ENCODE data around the gene CBFA2T3. TPM values are rescaled to one million over a fixed set of nuclear protein-coding genes. Genes with fewer than 3 reads are reported as not detected.

Gene CBFA2T3
- total RNA-seq, 1 donor = 1.3 TPM

GRCh38 chr16:88951989-88952388, 25.0 kb downstream of the CBFA2T3 start:
- no peaks in the 10 kb centered on the region for H3K27me3 ChIP-seq (ENCODE audit: insufficient read depth, low read length)

DNA sequence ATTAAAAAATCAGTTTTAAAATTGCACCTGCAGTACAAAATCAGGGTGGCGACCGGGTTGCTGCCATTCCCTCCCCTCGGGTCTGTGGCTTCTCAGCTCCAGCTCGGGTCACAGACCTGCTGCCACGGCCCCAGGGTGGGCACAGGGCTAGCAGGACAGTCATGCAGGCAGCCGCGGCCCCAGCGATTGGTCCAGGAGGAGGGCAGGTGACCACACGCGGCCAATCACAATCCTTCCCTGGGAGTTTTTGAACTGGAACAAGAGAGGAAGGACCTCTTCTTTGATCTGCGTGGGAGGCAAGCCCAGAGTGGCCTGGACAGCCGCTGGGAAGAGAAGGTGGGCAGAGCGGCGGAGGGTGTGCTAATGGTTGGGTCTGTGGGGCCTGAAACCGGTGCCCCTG, 25.5 kb downstream of the CBFA2T3 start:
- Histone ChIP-seq H3K9me3 (ENCODE audit: low read depth, low read length) (no peaks in the 10 kb centered on the region), H3K4me3 (ENCODE audit: low read length) (no peak overlapping the region), H3K4me1 (ENCODE audit: insufficient read depth, low read length) (peaks cover 8% of the 10 kb centered on the region), H3K27me3 (ENCODE audit: insufficient read depth, low read length) (no peaks in the 10 kb centered on the region)

More at GRCh38 chr16:88951989-88952388, 25.0 kb downstream of the CBFA2T3 start:
- Histone ChIP-seq H3K9me3 (ENCODE audit: low read depth, low read length) (no peaks in the 10 kb centered on the region), H3K4me3 (ENCODE audit: low read length) (no peak overlapping the region), H3K4me1 (ENCODE audit: insufficient read depth, low read length) (peaks cover 13% of the 10 kb centered on the region)

DNA sequence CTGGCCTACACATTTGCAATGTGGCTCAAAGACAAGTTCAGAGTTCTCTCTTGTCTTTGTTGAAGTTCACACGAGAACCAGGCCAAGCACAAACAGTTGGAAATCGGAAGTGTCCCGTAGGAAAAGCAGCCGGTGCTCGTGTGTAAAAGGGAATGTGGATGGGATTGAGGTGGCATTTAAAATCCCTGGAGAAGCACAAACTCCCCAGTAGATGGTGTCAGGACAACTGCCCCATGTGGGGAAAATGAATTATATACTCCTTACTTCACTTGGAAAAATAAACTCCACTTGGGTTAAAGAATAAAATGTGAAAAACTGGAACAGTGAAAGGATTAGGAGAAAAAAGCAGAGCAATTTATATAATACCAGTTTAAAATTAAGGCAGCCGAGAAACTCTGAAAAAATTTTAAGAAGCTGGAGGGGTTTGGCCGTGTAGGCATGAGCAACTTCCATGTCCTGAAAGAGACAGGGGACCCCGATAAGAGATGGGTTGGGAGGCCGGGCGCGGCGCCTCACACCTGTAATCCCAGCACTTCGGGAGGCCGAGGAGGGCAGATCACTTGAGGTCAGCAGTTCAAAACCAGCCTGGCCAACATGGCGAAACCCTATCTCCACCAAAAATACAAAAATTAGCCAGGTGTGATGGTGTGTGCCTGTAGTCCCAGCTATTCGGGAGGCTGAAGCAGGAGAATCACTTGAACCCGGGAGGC, 28.1 kb downstream of the CBFA2T3 start:
- no peak overlapping the region for H3K4me3 ChIP-seq (ENCODE audit: low read length)
- H3K27me3 ChIP-seq (ENCODE audit: insufficient read depth, low read length) = no peaks in the 10 kb centered on the region
- no peaks in the 10 kb centered on the region for H3K9me3 ChIP-seq (ENCODE audit: low read depth, low read length)
- H3K4me1 ChIP-seq (ENCODE audit: insufficient read depth, low read length) = no peaks in the 10 kb centered on the region

DNA sequence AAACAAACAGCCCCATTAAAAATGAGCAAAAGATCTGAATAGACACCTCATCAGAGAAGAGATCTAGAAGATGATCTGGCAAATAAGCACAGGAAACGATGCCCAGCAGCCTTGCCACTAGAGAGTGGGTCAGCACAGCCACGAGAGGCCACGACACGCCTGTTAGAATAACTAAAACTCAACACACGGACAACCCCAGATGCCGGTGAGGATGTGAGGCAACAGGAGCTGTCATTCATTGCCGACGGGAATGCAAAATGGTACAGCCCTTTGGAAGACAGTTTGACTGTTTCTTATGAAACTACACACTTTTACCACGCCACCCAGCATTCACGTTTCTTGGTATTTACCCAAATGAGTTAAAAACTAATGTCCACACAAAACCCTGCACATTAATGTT, 31.5 kb downstream of the CBFA2T3 start:
- H3K4me1 ChIP-seq (ENCODE audit: insufficient read depth, low read length) = peaks cover 12% of the 10 kb centered on the region
- H3K4me3 ChIP-seq (ENCODE audit: low read length) = no peak overlapping the region
- no peaks in the 10 kb centered on the region for H3K9me3 ChIP-seq (ENCODE audit: low read depth, low read length)
- peaks cover 2% of the 10 kb centered on the region for H3K27me3 ChIP-seq (ENCODE audit: insufficient read depth, low read length)

GRCh38 chr16:88943741-88944140, 33.3 kb downstream of the CBFA2T3 start:
- no peaks in the 10 kb centered on the region for H3K9me3 ChIP-seq (ENCODE audit: low read depth, low read length)
- H3K27me3 ChIP-seq (ENCODE audit: insufficient read depth, low read length) = peaks cover 2% of the 10 kb centered on the region

GRCh38 chr16:88943131-88943664, 33.8 kb downstream of the CBFA2T3 start:
- peaks cover 35% of the 10 kb centered on the region for H3K4me1 ChIP-seq (ENCODE audit: insufficient read depth, low read length)
- H3K4me3 ChIP-seq (ENCODE audit: low read length) = no peak overlapping the region
- peaks cover 2% of the 10 kb centered on the region for H3K27me3 ChIP-seq (ENCODE audit: insufficient read depth, low read length)
- H3K9me3 ChIP-seq (ENCODE audit: low read depth, low read length) = no peaks in the 10 kb centered on the region

More at GRCh38 chr16:88943741-88944140, 33.3 kb downstream of the CBFA2T3 start:
- peaks cover 29% of the 10 kb centered on the region for H3K4me1 ChIP-seq (ENCODE audit: insufficient read depth, low read length)
- H3K4me3 ChIP-seq (ENCODE audit: low read length) = no peak overlapping the region

GRCh38 chr16:88941913-88942909, 34.8 kb downstream of the CBFA2T3 start:
- Histone ChIP-seq H3K27me3 (ENCODE audit: insufficient read depth, low read length) (peaks cover 2% of the 10 kb centered on the region), H3K4me3 (ENCODE audit: low read length) (no peak overlapping the region), H3K9me3 (ENCODE audit: low read depth, low read length) (no peaks in the 10 kb centered on the region), H3K4me1 (ENCODE audit: insufficient read depth, low read length) (peaks cover 44% of the 10 kb centered on the region)

GRCh38 chr16:88940862-88941817, 35.9 kb downstream of the CBFA2T3 start:
- Histone ChIP-seq H3K9me3 (ENCODE audit: low read depth, low read length) (no peaks in the 10 kb centered on the region), H3K4me3 (ENCODE audit: low read length) (peak overlapping the region; percentile 47), H3K4me1 (ENCODE audit: insufficient read depth, low read length) (peaks cover 54% of the 10 kb centered on the region), H3K27me3 (ENCODE audit: insufficient read depth, low read length) (peaks cover 2% of the 10 kb centered on the region)

- Histone ChIP-seq H3K4me3 (ENCODE audit: low read length) (peak overlapping the region; percentile 47), H3K27me3 (ENCODE audit: insufficient read depth, low read length) (peaks cover 2% of the 10 kb centered on the region), H3K9me3 (ENCODE audit: low read depth, low read length) (no peaks in the 10 kb centered on the region)
Measured at GRCh38 chr16:88939972-88940861, 36.8 kb downstream of the CBFA2T3 start.

DNA sequence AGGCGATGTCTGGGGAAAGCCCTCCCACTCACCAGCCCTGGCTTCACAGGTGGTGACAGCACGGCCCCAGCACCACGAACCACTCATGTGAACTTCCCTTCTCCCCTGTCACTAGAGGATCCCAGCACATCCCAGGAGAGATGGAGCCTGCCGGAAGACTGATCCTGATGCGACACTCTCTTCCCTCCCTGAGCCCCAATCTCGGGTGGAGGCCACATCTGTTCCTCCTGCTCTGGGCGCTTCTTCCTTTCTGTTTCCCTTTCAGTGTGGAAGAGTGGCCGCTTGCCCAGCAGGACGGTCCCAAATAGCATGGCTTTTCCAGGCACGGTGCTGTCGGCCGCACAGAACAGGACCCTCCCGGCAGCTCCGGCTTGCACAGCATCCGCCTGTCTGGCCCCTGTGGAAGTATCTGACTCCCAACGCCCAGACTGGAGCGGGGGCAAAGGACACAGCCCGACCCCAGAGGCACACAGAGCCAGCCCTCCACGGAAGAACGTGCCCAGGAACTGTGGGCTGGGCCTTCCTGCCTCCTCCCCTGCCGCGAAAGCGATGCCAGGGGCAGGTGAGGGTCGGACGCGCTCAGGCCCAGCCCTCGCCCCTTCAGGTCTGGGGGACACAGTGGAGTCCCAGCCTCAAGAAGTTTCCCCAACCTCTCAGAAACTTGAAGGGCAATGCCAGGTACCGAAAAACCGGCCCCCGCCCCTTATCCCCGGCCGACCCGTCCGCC, 37.6 kb downstream of the CBFA2T3 start:
- peak overlapping the region; percentile 47 for H3K4me3 ChIP-seq (ENCODE audit: low read length)
- peaks cover 66% of the 10 kb centered on the region for H3K4me1 ChIP-seq (ENCODE audit: insufficient read depth, low read length)
- H3K9me3 ChIP-seq (ENCODE audit: low read depth, low read length) = no peaks in the 10 kb centered on the region
- peaks cover 2% of the 10 kb centered on the region for H3K27me3 ChIP-seq (ENCODE audit: insufficient read depth, low read length)

More at GRCh38 chr16:88939972-88940861, 36.8 kb downstream of the CBFA2T3 start:
- H3K4me1 ChIP-seq (ENCODE audit: insufficient read depth, low read length) = peaks cover 63% of the 10 kb centered on the region

DNA sequence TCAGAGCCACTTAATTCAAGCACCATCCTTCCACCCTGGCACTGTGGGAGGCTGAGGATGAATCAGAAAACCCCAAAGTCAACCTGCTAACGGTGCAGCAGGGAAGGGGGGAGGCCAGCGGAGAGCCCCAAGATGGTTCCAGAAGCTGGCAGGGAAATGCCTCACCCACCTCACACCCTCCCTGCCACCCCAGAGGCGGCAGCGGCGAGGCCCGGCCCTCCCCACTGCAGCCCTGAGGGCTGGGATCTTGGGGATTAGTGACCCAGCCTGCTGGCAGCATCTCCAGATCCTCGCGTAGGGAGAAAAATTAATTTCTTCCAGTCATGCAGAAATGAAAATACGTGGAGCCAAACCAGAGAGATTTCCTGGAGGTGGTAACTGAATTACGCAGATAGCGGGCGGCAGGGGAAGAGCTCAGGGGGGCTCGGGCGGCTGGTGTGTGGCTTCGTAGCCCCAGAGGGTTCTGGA, 38.2 kb downstream of the CBFA2T3 start:
- Histone ChIP-seq H3K9me3 (ENCODE audit: low read depth, low read length) (no peaks in the 10 kb centered on the region), H3K4me1 (ENCODE audit: insufficient read depth, low read length) (peaks cover 66% of the 10 kb centered on the region), H3K27me3 (ENCODE audit: insufficient read depth, low read length) (peaks cover 2% of the 10 kb centered on the region), H3K4me3 (ENCODE audit: low read length) (peak overlapping the region; percentile 47)

DNA sequence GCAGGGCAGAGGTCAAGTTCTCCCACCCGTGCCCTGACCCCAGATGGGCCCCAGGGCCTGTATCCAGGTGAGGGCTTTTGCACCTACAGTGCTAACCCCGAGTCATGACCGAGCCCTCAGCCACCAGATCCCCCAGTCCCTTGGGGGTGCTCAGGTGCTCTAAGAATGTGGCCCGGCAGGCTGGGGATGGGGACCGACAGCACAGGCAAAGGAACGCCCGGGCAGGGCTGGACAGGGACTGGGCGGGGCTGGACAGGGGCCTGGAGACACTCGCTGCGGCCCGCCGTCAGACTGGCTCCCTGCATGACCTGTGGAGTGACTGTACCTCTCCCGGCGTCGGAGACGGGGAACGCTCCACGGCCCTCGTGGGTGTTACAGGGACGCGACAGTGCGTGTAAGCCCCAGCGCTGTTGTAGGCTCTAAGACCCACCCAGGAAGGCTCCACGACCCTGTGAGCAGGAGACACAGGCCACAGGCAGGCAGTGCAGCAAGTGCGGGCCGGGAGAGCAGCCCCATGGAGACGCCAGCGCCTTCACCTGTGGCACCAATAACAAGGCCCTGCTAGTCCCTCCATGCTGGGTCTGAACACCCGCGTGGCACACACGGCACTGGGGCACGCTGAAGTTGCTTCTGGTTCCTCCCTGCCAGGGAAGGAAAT, 38.8 kb downstream of the CBFA2T3 start:
- peaks cover 66% of the 10 kb centered on the region for H3K4me1 ChIP-seq (ENCODE audit: insufficient read depth, low read length)
- no peaks in the 10 kb centered on the region for H3K9me3 ChIP-seq (ENCODE audit: low read depth, low read length)
- H3K4me3 ChIP-seq (ENCODE audit: low read length) = no peak overlapping the region
- H3K27me3 ChIP-seq (ENCODE audit: insufficient read depth, low read length) = peaks cover 1% of the 10 kb centered on the region
